CD4-positive, alpha-beta T cell treated with Interleukin-4 for 1 hour (primary cell): ENCODE data around the gene COA1.
A peak's percentile ranks its signal among the peaks of the same experiment; 100 is the strongest.
"Not testable (repeated sequence)": the region's sequence is repeated elsewhere in the genome, so short reads cannot be mapped to it uniquely, and the experiment has no call there.

ENCODE experiments used
- DNase-seq, 2 donors: peaks; one replicate each; pipeline ENCODE4 v3.0.0-alpha.2; 2020 to 2022

Gene COA1

DNA sequence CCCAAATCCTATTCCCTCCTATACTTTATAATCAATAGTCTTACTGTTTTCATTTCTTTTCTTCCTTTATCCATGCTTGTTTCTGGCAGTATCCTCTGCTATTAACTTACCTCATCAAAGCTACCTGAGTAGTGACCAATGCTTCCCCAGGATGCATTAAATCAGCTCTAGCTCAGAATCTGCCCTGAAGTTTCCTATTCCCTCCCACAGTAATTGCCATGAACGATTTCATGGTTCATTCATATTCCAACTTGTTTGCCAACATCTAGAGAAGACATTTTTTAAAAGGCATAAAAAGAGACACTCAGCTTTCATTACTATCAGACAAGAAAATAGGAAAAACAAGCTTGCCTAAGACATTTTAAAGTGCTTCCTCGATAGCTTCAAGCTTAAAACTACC lies 42.3 kb downstream of the COA1 start:
- no peak for DNase-seq

DNA sequence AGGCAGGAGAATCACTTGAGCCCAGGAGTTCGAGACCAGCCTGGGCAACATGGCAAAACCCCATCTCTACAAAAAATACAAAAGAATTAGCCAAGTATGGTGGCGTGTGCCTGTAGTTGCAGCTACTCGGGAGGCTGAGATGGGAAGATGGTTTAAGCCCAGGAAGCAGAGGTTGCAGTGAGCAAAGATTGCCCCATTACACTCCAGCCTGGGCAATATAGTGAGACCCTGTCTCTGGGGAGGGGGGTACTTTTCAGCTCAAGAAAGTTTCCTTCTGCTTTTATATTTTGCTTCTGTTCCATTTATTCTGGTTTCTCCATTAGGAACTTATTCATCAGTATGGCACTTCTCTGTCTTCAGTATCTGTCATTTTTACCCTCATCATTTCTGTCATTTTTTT lies 48.6 kb downstream of the COA1 start:
- DNase-seq: no peak

GRCh38 chr7:43679210-43680068 lies 49.9 kb downstream of the COA1 start:
- DNase-seq: no peak

- DNase-seq: no peak
Observed at GRCh38 chr7:43678315-43678714, 51.0 kb downstream of the COA1 start.

GRCh38 chr7:43677864-43678263 lies 51.5 kb downstream of the COA1 start:
- DNase-seq: no peak

DNA sequence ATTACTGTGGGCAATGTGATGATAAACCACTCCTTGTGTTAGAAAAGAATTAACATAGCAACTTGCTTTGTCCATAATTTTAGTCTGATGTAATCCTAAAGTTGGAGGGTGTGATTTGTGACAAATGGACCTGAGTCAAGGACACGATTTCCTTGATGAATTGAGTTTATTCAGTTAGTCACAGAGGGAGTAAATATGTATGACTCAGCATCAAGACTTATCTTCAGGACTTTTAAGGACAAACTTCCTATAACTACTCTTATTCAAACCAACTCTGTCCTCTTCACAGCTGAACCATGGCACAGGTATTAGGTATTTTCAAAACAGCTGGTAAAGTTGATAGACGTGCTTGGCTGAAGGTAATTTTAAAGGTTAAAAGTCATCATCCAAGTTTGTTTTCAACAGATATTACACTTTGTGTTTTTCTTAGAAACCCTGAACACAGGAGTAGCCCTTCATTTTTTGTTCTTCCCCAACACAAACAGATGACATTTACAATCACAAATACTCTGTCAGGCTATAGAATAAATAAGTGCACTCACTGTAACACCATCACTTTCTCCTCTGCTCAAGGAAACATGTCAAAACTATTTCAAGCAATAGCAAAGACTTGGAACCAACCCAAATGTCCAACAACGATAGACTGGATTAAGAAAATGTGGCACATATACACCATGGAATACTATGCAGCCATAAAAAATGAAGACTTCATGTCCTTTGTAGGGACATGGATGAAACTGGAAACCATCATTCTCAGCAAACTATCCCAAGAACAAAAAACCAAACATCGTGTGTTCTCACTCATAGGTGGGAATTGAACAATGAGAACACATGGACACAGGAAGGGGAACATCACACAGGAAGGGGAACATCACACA lies 54.5 kb downstream of the COA1 start:
- DNase-seq: no peak

GRCh38 chr7:43673243-43673976 lies 55.9 kb downstream of the COA1 start:
- DNase-seq: not testable (repeated sequence)

- DNase-seq: no peak
Observed at GRCh38 chr7:43671521-43671920, 57.8 kb downstream of the COA1 start.

- peak; percentile 82 to 89 for DNase-seq
Observed at GRCh38 chr7:43669286-43670081, 59.8 kb downstream of the COA1 start.

DNA sequence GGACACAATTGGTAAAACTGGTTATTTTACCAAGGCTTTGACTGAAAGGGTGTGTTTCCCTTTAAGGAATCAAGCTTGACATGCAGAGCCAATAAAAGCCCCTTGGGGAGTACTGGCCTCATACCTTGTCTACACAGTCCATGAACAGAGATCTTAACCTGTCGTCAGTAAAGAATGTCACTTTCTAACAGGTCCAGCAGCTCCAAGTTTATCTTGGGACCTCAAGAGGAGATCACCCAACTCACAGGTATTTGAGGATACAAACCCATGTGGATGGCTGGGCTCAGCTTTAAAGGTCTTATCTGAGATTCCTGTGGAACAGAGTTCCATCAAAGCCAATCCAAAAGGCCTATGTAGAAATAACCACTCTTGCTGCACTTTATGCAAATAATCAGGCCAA lies 61.3 kb downstream of the COA1 start:
- no peak for DNase-seq

DNA sequence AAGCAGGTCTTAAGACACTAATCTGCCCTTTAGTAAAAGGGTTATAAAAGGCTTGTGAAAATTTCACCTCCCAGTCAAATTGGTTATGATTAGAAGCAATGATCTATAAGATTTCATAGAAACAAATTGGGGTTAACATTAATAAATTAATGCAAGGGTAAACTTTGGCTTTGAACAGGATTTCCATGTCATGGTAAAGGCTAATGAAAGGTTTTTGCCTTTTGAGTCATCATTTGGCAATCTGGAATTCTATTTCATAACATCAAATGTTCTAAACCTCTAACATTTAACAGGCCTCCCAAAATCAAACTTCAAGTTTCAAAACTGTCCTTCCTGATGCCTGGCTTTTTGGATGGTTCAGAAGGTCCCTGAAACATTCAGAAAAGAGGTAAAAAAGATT lies 62.4 kb downstream of the COA1 start:
- DNase-seq: no peak

GRCh38 chr7:43664681-43665080 lies 64.6 kb downstream of the COA1 start:
- DNase-seq: no peak

GRCh38 chr7:43660141-43660540 lies 69.2 kb downstream of the COA1 start:
- no peak for DNase-seq

DNA sequence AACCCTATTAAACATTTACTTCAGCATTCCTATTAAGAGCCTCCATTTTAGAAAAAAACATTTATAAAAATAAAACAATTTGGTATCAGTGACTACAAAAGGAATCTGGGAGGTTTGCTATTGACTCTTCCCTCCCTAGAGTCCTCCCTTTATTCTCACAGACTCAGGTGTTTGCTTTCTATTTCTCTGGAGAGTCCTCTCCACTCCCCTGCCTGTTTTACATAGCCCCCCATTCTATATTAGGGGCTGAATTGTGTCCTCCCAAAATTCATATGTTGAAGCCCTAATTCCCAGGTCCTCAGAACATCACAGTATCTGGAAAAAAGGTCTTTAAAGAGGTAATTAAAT lies 69.8 kb downstream of the COA1 start:
- no peak for DNase-seq

DNA sequence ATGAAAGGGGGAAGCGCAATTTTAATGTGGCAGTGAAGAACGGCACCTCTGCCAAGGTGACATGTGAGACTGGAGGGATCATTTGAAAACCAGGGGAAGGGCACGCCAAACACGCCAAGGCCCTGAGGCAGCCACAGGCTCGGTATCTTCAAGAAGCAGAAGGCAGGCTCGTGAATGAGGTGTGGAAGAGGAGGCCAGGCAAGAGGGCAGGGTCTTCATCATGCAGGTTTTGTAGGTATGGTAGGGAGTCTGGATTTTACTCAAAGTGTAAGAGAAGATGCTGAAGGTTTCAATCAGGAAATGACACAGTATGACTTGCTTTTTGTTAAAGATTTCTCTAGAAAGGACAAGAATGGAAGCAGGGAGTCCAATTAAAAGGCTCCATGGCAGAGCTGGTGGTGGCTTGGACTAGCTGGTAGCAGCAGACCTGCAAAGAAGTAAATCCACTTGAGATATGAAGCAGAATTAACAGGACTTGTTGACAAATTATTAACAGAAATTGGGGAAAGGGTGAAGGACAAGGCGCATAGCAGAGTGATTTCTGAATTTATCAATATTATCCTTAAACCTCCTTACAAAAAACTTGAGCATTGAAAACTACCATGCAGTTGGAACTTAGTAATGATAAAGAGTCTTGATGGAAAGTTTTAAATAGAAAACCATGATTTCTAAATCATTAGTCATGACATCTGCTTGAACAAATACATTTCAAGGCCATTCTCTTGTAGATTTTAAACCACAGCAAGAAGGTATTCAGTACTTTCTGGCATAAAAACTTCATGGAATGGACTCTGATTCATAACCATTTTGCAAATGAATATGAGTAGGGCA lies 70.4 kb downstream of the COA1 start:
- no peak for DNase-seq

DNA sequence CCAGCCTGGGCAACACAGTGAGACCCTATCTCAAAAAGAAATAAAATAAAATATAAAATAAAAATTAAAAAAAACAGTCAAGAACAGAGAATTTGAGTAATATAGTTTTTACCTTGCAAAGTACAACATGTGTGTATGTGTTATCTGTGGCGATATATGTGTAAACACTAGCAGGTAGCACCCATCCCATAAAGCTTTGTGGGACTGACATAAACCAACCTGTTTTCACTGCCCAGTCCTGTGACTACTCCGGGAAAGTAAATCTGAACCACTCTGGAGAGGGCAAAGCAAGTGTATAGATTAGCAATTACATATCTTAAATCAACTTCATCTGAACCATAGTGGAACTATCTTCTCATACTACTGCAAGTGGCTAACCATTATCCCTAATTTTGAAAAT lies 72.3 kb downstream of the COA1 start:
- no peak for DNase-seq

- DNase-seq: no peak
Observed at GRCh38 chr7:43655584-43655983, 73.7 kb downstream of the COA1 start.

DNA sequence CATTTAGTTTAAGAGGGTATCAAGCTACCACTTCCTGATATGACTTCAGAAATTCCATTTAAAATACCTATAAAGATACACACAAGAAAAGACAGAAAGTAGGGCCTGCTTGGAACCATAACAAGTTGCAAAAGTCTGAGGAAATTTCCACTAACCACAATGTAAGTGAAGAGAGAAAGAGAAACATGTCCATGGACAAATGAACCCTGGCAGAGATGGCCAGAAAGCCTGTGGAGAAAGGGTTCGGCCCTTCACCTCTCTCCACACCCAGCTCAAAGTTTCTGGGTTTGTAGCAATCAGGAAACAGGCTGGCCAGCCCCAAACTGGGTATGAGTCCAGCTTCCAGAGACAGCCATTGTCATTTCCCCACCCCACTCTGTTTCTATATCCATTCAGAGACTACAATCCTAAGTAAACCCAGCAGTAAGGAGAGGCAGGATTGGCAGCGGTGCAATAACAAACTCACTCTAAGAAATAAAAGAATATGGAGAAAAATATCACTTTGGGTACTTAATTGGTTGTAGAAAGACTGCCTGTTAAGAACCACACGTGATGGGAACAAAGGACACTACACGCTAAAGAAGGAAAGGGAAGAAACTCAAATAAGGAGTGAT lies 75.3 kb downstream of the COA1 start:
- DNase-seq: no peak

GRCh38 chr7:43653466-43653865 lies 75.9 kb downstream of the COA1 start:
- DNase-seq: no peak

DNA sequence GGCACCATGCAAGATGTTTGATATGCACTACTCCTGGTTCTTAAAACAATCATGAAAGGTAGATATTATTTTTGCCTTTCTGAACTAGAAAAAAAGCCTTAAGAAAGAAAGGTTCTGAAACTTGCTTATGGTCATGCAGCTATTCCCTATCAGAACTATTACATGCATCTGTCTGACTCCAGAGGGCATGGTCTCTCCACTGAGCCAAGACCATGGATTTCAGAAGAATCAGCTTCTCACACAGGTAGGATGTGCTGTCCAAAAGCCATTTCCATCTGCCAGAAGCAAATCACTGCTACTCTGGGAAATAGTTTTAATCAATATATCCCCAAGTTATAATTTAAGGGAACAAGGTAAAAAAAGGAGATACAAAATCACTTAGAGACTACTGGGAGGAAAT lies 77.0 kb downstream of the COA1 start:
- no peak for DNase-seq

DNA sequence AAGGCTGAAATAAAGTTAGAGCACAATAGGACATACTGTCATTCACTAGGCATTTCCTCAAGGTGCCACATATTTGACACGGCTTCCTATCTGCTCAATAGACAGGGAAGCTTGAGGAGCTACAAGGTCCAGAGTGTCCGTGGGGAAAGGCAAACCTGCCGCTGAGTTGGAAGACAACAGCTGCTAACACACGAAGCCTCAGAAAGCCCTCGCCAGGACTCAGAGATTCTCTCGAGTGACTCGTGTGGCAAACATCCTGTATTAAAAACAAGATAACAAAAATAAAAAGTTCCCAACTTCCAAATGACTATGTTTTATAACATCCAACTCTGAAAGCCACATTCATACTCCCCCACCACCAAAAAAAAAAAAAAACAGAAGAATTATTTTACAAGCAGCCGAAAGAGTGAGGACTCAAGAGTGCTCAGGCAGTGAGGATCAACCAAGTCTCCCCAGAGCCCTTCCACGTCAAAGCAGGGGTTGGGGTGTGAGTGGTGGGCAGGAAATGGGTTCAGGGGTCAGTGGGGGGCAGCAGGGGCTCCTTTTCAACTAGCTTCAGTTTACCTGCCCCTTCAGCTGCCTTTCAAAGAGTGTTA lies 78.8 kb downstream of the COA1 start:
- peak; percentile 33 to 43 for DNase-seq
